GM21717 (cell line): ENCODE results near the gene RALGDS.

Experiments
- ATAC-seq: cut with Tn5 transposase; IDR thresholded peaks from one replicate; pipeline ENCODE4 v1.9.1; 2021; ENCODE audit warnings: mild to moderate bottlenecking, moderate library complexity; ENCODE audit not compliant: unreplicated experiment

The RALGDS gene

GRCh38 chr9:133108794-133109641, 12.0 kb downstream of the RALGDS start:
- ATAC-seq: no peak

GRCh38 chr9:133107961-133108793, 12.9 kb downstream of the RALGDS start:
- no peak for ATAC-seq

GRCh38 chr9:133107245-133107722, 13.8 kb downstream of the RALGDS start:
- no peak for ATAC-seq

- no peak for ATAC-seq
Measured at GRCh38 chr9:133106511-133107244, 14.4 kb downstream of the RALGDS start.

GRCh38 chr9:133105461-133105770, 15.6 kb downstream of the RALGDS start:
- ATAC-seq: no peak

GRCh38 chr9:133104718-133105460, 16.2 kb downstream of the RALGDS start:
- no peak for ATAC-seq

- ATAC-seq: no peak
Measured at GRCh38 chr9:133103987-133104505, 17.0 kb downstream of the RALGDS start.

GRCh38 chr9:133103183-133103986, 17.7 kb downstream of the RALGDS start:
- ATAC-seq: no peak

- ATAC-seq: no peak
Measured at GRCh38 chr9:133102190-133103021, 18.6 kb downstream of the RALGDS start.

GRCh38 chr9:133101356-133102189, 19.5 kb downstream of the RALGDS start:
- no peak for ATAC-seq

- ATAC-seq: no peak
Measured at GRCh38 chr9:133100506-133101355, 20.3 kb downstream of the RALGDS start.

- no peak for ATAC-seq
Measured at GRCh38 chr9:133099726-133100505, 21.1 kb downstream of the RALGDS start.

- ATAC-seq: no peak
Measured at GRCh38 chr9:133098871-133099270, 22.2 kb downstream of the RALGDS start.

- no peak for ATAC-seq
Measured at GRCh38 chr9:133098104-133098754, 22.8 kb downstream of the RALGDS start.

GRCh38 chr9:133094842-133095393, 26.1 kb downstream of the RALGDS start:
- ATAC-seq: no peak
